A673 (cell line): ENCODE results near the gene ADAMTS2.

Experiments used
- EZH2 ChIP-seq: fragments of 200-600 bp; sonication (generic); IDR thresholded peaks from 2 replicates; pipeline ENCODE4 v1.6.1; 2017; ENCODE audit warnings: borderline replicate concordance, low read depth, mild to moderate bottlenecking, mixed read lengths, antibody characterized with exemption, low read length; ENCODE audit not compliant: poor library complexity, severe bottlenecking
- TF ChIP-seq, protein P1 (sequence below): fragments of 300-800, 200-600 bp; sonication (generic); conservative IDR thresholded peaks from 2 replicates; pipeline ENCODE4 v1.5.1; 2017; ENCODE audit warnings: low read depth, mild to moderate bottlenecking, antibody characterized with exemption, low read length, moderate library complexity, mixed read lengths

DNA sequence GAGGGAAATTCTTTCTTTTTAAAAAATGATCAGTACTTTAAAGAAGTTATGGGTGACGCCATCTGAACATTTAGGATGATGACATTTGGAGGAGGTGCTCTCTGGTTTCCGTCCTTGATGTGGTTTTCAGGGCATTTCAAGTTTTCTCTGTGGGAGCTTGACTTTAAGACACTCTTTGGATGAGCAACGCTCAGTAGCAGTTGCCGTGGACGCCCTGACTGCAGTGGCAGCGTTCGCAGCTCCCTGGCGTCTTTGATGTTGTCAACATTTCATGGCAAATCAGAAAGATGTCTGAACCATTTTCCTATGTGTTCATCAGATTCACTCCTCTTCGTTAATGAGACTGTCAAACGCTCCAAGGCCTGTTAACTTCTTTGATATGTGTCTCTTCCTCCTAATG, 199.0 kb downstream of the ADAMTS2 start:
- TF ChIP-seq, protein P1, sequence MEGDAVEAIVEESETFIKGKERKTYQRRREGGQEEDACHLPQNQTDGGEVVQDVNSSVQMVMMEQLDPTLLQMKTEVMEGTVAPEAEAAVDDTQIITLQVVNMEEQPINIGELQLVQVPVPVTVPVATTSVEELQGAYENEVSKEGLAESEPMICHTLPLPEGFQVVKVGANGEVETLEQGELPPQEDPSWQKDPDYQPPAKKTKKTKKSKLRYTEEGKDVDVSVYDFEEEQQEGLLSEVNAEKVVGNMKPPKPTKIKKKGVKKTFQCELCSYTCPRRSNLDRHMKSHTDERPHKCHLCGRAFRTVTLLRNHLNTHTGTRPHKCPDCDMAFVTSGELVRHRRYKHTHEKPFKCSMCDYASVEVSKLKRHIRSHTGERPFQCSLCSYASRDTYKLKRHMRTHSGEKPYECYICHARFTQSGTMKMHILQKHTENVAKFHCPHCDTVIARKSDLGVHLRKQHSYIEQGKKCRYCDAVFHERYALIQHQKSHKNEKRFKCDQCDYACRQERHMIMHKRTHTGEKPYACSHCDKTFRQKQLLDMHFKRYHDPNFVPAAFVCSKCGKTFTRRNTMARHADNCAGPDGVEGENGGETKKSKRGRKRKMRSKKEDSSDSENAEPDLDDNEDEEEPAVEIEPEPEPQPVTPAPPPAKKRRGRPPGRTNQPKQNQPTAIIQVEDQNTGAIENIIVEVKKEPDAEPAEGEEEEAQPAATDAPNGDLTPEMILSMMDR, result no peak
- TF ChIP-seq EZH2, result no peak
